Stimulated activated CD4-positive, alpha-beta T cell treated with anti-CD3 and anti-CD28 coated beads, Interleukin-1b, Interleukin-23, amount 100 ng/mL, for 4 hours (primary cell): ENCODE data around the gene MVP.
"Not testable (repeated sequence)": the region's sequence is repeated elsewhere in the genome, so short reads cannot be mapped to it uniquely, and the experiment has no call there.

Source experiments
- DNase-seq, 2 donors: peaks; one replicate each; pipeline ENCODE4 v3.0.0-alpha.2; 2020; ENCODE audit warnings: low read depth in 2 of 2

MVP gene

DNA sequence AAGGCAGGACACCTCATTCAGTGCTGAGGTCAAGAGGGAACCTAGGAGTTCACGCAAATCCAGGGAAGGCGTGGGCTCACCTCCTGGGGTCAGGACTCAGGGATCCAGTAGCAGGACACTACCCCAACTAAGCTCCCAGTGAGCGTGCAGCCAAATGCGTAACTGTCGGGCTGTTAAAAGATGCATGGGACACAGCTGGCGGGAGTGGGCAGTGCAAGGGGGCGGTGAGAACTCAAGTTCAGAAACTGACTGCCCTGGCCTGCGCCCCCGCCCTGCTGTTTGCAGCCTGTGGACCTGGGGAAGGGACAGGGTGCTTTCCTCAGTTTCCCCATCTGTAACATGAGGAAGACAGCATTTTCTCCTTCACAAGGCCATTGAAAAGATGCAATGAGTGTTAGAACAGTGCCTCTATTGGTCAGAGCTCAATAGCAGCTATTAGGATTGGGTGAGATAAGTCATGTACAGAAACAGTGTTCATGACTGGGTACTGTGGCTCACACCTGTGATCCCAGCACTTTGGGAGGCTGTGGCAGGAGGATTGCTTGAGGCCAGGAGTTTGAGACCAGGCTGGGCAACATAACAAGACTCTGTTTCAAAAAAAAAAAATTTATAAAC lies 22.6 kb downstream of the MVP start:
- DNase-seq, result no peak

DNA sequence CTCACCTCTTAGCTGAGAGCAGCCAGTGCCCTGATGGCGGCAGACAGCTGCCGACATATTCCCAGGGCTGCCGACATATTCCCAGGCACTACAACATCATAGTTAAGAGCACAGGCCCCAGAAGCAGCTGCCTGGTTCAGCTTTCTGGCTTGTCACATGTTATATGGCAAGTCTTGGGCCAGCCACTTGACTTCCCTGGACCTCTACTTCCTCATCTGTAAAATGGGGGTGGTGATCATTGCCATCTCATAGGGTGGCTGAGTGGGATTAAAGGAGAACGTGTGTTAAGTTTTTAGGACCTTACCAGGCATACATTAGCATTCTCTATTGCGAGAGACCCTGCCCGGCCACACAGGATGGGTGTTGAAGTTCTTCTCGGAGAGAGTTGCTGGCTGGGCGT lies 23.7 kb downstream of the MVP start:
- no peak for DNase-seq

GRCh38 chr16:29844575-29845331 lies 24.5 kb downstream of the MVP start:
- DNase-seq, result no peak

DNA sequence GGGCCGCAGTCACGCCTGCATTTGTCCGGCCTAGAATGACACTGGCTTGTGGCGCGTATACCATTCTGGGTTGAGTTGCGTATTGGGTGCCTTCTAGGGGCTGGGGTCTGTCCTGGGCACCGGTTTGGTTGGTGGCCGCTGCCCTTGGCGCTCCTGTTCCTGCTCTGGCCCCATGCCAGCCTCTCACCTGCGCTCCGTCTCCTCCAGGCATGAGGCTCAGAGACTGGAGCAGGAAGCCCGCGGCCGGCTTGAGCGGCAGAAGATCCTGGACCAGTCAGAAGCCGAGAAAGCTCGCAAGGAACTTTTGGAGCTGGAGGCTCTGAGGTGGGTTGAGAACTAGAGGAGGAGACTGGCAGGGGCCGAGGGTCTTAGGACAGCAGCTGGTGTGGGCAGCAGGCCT lies 25.4 kb downstream of the MVP start:
- DNase-seq, result no peak

DNA sequence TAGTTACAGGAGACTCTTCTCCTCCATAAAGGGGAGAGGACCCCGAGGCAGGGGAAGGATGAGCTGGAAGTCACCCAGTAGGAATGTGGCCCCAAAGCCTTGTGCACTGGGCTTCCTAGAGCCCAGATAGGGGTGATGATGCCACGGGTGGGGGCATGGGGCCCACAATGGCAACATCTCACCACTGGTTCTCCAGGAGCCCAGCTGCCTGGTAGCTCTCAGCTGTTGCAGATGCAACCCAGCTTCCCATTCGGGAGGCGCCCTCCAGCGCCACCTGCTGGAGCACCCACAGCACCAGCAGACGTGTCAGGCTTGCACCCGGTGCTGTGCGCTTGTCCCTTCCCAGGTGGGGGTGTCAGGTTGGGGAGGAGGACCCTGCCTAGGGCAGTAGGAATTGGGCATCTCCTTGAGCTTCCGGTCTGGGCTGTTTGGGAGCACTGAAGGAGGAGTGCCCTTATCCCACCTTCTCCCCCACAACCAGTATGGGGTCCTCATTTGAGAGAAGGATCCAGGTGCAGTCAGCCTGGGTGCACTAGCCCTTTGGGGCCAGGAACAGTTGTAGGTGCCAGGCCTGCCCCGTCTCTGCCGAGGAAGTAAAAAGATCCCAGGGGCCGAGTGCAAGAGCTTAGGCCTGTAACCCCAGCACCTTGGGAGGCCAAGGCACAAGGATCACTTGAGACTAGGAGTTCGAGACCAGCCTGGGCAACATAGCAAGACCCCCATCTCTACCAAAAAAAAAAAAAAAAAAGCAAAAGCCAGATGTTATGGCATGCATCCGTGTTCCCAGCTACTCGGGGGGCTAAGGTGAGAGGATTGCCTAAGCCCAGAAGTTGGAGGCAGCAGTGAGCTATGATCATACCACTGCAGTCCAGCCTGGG lies 28.4 kb downstream of the MVP start:
- peak; percentile 81 for DNase-seq

- no peak for DNase-seq
Observed at GRCh38 chr16:29849505-29849904, 29.2 kb downstream of the MVP start.

DNA sequence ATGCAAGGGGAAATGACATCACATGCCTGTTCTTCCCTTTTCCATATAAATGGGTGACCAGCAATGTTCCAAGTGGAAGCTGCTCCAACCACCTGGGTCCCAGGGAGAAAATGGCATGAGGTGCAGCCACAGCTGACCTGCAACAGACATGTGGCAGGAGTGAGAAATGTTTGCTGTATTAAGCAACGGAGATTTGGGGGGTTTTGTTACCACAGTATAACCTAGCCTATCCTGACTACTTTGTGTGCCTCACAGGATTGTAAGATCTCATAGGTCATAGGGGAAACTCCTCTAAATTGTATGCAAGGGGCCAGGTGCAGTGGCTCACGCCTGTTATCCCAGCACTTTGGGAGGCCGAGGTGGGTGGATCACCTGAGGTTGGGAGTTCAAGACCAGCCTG lies 30.7 kb downstream of the MVP start:
- DNase-seq, result no peak

- DNase-seq, result no peak
Observed at GRCh38 chr16:29852654-29853053, 32.4 kb downstream of the MVP start.

DNA sequence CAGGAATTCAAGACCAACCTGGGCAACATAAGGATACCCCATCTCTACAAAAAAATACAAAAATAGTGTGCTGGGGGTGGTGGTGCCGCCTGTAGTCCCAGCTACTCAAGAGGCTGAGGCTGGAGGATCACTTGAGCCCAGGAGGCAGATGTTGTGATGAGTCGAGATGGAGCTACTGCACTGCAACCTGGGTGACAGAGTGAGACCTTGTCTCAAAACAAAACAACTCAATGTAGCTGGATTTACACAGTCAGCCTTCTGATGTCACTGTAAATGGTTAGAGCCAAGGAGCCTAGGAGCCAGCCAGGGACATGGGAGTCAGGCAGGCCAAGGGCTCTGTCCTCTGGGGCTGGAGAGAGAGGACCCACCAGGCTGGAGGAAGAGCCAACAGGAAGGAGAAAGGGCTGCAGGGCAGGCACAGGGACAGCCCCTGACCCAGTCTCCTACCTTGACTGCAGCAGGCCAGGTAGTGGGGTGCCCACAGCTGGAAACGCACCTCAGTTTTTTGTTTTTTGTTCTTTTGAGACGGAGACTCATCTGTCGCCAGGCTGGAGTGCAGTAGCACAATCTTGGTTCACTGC lies 34.3 kb downstream of the MVP start:
- no peak for DNase-seq

DNA sequence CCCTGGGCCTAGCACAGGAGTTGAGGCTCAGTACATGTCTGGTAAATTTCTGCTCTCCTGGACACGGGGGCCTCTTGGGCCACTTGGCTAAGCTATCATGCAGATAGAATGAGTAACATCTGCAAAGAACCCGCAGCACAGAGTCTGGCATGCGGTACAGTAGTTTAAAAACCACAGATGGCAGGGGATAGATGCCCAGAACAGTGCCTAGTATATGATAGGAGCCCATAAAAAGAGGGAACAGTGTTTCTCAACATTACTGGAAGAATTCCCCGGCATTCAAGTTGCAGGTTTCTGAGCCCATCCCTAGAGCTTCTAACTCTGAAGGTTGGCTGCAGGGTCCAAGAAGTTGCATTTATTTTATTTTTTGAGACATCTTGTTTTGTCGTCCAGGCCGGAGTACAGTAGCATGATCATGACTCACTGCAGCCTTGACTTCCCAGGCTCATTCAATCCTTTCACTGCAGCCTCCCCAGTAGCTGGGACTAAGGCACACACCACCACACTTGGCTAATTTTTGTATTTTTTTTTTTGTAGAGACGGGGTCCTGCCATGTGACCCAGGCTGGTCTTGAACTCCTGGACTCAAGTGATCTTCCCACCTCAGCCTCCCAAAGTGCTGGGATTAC lies 37.0 kb downstream of the MVP start:
- DNase-seq, result no peak

GRCh38 chr16:29858149-29858849 lies 38.0 kb downstream of the MVP start:
- no peak for DNase-seq

DNA sequence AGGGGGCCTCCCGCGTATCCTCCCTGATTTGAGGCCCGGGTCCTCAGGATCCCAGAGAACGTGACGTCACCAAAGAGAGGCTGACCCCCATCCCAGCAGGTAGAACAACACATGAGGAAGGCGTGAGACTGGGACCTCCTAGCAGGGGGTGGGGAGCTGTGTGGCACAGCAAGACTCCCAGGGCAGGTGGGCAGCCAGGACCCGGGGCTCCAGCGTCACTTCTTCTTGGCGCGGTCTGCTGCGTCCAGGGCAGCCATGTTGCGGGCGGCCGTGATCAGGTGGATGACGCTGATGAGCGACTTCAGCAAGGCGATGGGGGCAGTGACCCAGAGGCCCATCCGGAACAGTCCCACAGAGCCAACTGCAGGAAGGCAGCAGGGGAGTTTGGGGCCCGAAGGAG lies 38.7 kb downstream of the MVP start:
- DNase-seq, result no peak

GRCh38 chr16:29860218-29860617 lies 40.0 kb downstream of the MVP start:
- no peak for DNase-seq

GRCh38 chr16:29862383-29862883 lies 42.2 kb downstream of the MVP start:
- DNase-seq, result no peak

DNA sequence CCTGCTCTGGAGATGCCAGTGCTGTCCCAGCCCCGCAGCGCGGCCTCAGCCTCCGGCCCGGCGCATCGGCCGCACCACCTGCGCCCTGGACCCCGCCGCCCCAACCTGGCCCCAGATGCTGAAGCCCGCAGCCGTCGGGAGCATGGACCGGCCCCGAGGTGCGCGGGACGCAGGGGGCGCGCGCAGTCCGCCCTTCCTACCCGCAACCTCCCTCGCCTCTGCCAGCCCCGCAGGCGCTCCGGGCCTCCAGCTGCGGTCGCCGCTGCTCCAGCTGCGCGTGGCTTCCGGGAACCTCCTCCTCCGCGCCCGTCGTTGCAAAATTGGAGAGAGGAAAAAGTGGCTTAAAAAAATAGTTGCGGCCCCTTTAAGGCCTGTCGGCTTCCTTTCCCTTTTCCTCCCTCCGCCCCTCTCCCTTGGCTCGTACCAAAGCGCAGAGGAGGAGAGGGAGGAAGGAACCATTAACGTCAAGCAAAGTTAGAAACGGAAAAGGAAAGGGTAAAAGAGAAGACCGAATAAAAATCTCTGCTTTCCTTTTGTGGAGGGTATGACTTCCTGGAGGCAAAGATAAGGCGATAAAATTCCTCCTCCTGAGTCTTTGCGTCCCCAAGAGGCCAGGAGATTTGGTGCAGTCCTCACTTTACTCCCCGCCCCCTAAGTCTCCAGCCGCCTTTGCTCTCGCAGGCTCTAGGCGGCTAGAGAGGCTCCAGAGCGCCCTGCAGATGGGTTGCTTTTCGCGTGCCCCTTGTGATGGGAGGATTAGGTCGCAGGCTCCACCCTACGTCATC lies 42.8 kb downstream of the MVP start, which contains the start of gene CDIPT:
CDIPT (minus strand) TSS at position 343 of the 785 bp plus-strand sequence. CDS start 369 bp downstream, outside the sequence.
- DNase-seq, result peak; percentile 81 to 91

- DNase-seq, result no peak
Observed at GRCh38 chr16:29863669-29863984, 43.4 kb downstream of the MVP start.

GRCh38 chr16:29864205-29864604 lies 43.9 kb downstream of the MVP start:
- DNase-seq, result no peak

GRCh38 chr16:29868396-29869009 lies 48.2 kb downstream of the MVP start:
- DNase-seq, result no peak

GRCh38 chr16:29869067-29869466 lies 48.8 kb downstream of the MVP start:
- DNase-seq, result not testable (repeated sequence)
